Stimulated activated CD4-positive, alpha-beta T cell treated with anti-CD3 and anti-CD28 coated beads, Interleukin-12 subunit alpha, Interleukin-12 subunit beta, amount 100 ng/mL, for 24 hours (primary cell): ENCODE measurements around the gene FBLN1.
"Not testable (repeated sequence)": the region's sequence is repeated elsewhere in the genome, so short reads cannot be mapped to it uniquely, and the experiment has no call there.

ENCODE experiments used
- DNase-seq, 2 experiments: peaks; one replicate each; pipeline ENCODE4 v3.0.0-alpha.2; 2020; ENCODE audit warnings: low read depth in 2 of 2

Gene FBLN1

DNA sequence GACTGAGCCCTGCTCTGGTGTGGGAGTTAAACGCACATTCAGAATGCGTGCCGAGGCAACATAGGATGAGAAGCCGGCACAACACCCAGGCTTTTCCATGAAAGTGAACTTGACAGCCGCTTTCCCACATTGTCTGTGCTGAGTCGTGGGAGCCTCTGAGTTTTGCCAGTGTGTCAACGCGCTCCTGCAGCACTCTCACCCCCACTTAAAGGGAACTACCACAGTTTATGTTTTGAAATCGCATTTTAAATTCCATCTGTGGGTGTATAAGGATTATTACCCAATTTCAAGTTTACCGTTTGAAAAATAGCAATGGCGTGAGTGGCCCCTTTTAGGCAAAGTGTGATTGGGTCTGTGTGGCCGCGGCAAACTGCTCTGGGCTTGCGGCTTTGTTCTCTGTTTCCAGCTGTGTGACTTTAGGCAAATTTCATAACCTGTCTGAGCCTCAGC is 81.5 kb downstream of the FBLN1 start:
- DNase-seq: no peak

- DNase-seq: no peak
Observed at GRCh38 chr22:45584621-45585436, 82.1 kb downstream of the FBLN1 start.

GRCh38 chr22:45585437-45585755 is 82.7 kb downstream of the FBLN1 start:
- no peak for DNase-seq

GRCh38 chr22:45585946-45586540 is 83.4 kb downstream of the FBLN1 start:
- no peak for DNase-seq

DNA sequence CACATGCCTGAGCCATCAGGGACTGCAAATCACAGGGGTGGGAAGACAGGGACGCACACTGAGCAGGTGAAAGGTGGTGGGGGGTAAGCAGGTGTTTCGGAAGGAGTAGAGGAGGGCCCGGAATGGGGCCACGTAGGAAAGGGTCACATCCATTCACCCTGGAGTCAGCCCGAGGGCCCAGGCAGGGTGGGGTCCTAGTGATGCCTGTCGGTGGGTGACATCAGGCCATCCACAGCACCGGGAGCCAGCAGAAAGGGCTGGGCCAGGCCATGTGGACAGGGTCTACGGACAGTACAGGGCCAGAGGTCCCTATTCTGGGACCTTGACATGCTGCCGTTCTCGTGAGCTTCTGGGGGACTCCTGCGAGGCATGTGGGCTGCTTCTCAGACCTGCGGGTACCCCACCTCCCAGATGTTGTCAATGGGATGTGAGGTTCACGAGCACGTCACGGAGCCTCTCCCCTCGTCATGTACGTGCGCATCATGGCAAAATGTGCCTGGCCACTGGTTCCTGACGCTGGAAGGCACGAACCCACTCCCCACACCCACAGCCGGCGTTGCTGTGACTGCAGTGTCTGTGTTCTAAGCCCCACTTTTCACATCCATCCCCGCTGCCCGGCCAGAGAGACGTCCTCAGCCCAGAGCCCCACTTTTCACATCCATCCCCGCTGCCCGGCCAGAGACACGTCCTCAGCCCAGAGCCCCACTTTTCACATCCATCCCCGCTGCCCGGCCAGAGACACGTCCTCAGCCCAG is 84.1 kb downstream of the FBLN1 start:
- DNase-seq: no peak

- DNase-seq: no peak
Observed at GRCh38 chr22:45587638-45588505, 85.2 kb downstream of the FBLN1 start.

GRCh38 chr22:45589556-45589955 is 86.9 kb downstream of the FBLN1 start:
- no peak for DNase-seq

DNA sequence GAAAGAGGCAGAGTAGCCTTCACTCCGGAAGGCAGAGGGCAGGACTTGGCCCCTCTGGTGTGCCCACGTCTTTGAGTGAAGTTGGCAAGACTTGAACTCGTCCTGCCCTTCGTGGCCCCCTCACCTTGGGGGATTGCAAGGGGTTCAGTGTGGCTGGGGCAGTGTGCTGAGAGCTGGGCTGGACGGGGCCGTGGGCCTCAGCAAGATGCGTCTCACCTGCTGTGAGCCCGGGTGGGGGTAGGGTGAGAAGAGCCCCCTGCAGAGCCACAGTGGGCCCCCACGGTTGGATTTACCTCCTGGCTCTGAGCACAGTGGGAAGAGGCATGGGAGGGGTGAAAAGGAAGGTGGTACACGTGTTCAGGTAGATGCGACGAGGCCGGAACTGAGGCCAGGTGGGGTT is 87.6 kb downstream of the FBLN1 start:
- no peak for DNase-seq

GRCh38 chr22:45591633-45592213 is 89.0 kb downstream of the FBLN1 start:
- not testable (repeated sequence) for DNase-seq

DNA sequence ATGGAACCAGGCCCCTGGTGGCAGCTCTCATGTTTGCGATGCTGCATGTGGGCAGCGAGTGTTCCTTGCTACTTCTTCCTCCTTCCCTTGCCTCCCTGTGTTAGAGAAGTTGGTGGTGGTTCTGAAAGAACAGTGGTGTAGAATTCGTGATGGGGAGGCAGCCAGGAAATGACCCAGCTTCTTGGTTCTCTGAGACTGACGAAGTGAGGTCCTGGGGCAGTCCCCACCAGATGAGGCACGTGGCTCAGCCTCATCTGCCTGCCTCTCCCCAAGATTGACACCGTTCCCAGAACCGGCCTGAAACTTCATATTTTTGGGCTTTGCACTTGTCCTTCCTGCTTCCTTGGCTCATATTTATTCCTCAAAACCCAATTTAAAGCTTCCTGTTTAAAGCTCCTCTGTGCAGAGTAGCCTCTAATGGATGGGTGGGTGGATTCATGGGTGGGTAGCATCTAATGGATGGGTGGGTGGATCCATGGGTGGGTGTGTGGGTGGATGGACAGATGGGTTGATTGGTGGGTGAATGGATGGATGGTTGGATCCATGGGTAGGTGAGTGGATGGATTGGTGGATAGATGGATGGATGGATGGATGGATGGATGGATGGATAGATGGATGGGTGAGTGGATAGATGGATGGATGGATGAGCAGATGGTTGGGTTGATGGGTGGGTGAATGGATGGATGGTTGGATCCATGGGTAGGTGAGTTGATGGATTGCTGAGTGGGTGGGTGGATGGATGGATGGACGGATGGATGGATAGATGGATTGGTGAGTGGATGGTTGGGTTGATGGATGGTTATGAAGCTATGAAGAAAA is 91.6 kb downstream of the FBLN1 start:
- no peak for DNase-seq

- no peak for DNase-seq
Observed at GRCh38 chr22:45597460-45598192, 94.9 kb downstream of the FBLN1 start.

GRCh38 chr22:45598596-45599217 is 96.0 kb downstream of the FBLN1 start:
- no peak for DNase-seq

- no peak for DNase-seq
Observed at GRCh38 chr22:45599836-45600577, 97.3 kb downstream of the FBLN1 start.

GRCh38 chr22:45600790-45601730 is 98.4 kb downstream of the FBLN1 start:
- DNase-seq: no peak

- no peak for DNase-seq
Observed at GRCh38 chr22:45602004-45602733, 99.5 kb downstream of the FBLN1 start.

DNA sequence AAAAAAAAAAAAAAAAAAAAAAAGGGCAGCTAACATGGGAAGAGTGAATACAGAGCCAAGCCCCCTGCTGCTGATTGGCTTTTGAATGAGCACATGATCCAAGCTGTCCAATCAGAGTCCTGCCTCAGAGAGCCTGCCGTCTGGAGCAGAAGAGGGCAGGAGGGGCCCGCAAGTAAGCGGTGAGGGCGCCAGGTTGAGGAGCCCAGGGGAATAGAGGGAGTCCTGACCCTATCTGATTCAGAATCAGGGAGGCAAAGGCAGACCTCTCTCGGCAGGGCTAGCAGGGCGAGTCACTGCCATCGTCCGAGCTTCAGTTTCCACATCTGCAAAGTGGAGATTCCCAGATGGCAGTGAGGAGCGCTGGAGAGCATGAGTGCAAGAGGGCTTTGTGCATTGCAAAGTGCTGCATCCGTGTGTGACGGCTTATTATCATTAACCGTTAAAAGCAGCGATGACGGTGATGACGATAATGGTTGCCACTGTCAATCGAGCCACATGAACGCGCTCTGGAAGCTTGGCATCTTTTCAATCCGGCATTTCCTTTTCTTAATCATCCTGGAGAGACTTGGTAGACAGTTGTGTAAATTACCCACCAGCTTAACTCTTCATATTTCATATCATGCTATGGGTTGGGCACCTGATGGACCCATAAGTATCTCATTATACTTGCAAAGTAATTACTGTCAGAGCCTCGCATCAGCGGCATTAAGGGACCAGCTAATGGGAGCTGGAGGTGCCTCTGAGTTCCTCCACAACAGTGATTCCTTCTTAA is 100.3 kb downstream of the FBLN1 start:
- no peak for DNase-seq
